A673 (cell line): Measurements from ENCODE around the gene DDX31. TPM values are rescaled to one million over a fixed set of nuclear protein-coding genes. Genes with fewer than 3 reads are reported as not detected.

ENCODE experiments used
- BruUV-seq: library from RNA; stranded (reverse); fragments of 400-500 nt; replicated peaks from 2 replicates; lab custom pipeline; 2021; lab: Mats Ljungman, UMichigan
- CTCF ChIA-PET: fragments of 300-600 bp; sonication (Branson Sonifier 250); formaldehyde crosslinking; loops from one replicate; lab custom pipeline; 2022; ENCODE audit warnings: antibody characterized with exemption; lab: Charles Lee
- POLR2A ChIA-PET: fragments of 300-600 bp; sonication (Branson Sonifier 250); formaldehyde crosslinking; loops from one replicate; lab custom pipeline; 2022; ENCODE audit warnings: antibody characterized with exemption; ENCODE audit not compliant: low non-redundant PET; lab: Charles Lee
- DNase-seq: peaks from one replicate; pipeline ENCODE4 v3.0.0-alpha.2; 2015; ENCODE audit warnings: low spot score
- H3K27ac ChIP-seq: fragments of 200-600 bp; sonication (generic); 2 replicates; pipeline ENCODE4 v1.5.1; 2016; ENCODE audit warnings: mixed run types, low read depth, mild to moderate bottlenecking, mixed read lengths, antibody characterized with exemption, low read length; ENCODE audit not compliant: poor library complexity, severe bottlenecking
- H3K27me3 ChIP-seq: fragments of 200-600 bp; sonication (generic); replicated peaks from 2 replicates; pipeline ENCODE4 v1.6.1; 2017; ENCODE audit warnings: mixed run types, low read depth, mild to moderate bottlenecking, mixed read lengths, antibody characterized with exemption, low read length; ENCODE audit not compliant: insufficient read depth, poor library complexity
- H3K36me3 ChIP-seq: fragments of 200-600 bp; sonication (generic); 2 replicates; pipeline ENCODE4 v1.6.1; 2016; ENCODE audit warnings: mixed run types, mild to moderate bottlenecking, mixed read lengths, antibody characterized with exemption, low read length; ENCODE audit not compliant: insufficient read depth, poor library complexity, severe bottlenecking
- H3K4me1 ChIP-seq: fragments of 200-600 bp; sonication (generic); 2 replicates; pipeline ENCODE4 v1.6.1; 2017; ENCODE audit warnings: mixed run types, mild to moderate bottlenecking, mixed read lengths, antibody characterized with exemption, low read length; ENCODE audit not compliant: insufficient read depth, poor library complexity, severe bottlenecking
- H3K4me3 ChIP-seq: fragments of 200-600 bp; sonication (generic); 2 replicates; pipeline ENCODE4 v1.5.1; 2016; ENCODE audit warnings: low read depth, mixed run types, mild to moderate bottlenecking, mixed read lengths, low read length; ENCODE audit not compliant: poor library complexity, severe bottlenecking
- H3K9me3 ChIP-seq: fragments of 200-600 bp; sonication (generic); 2 replicates; pipeline ENCODE4 v1.6.1; 2016; ENCODE audit warnings: mixed run types, low read depth, mild to moderate bottlenecking, mixed read lengths, antibody characterized with exemption, low read length; ENCODE audit not compliant: poor library complexity, severe bottlenecking
- EZH2 ChIP-seq: fragments of 200-600 bp; sonication (generic); IDR thresholded peaks from 2 replicates; pipeline ENCODE4 v1.6.1; 2017; ENCODE audit warnings: borderline replicate concordance, low read depth, mild to moderate bottlenecking, mixed read lengths, antibody characterized with exemption, low read length; ENCODE audit not compliant: poor library complexity, severe bottlenecking
- intact Hi-C: fragments of 100-400 bp; cut with micrococcal nuclease; formaldehyde crosslinking; loops from one replicate; pipeline ENCODE4 v1.10.0; 2022; ENCODE audit not compliant: unreplicated experiment
- total RNA-seq: library from RNA; stranded (reverse); gene quantifications from 2 replicates; pipeline ENCODE4 v1.2.3, GENCODE V29; 2021
- TF ChIP-seq, protein P1 (sequence below): fragments of 300-800, 200-600 bp; sonication (generic); conservative IDR thresholded peaks from 2 replicates; pipeline ENCODE4 v1.5.1; 2017; ENCODE audit warnings: low read depth, mild to moderate bottlenecking, antibody characterized with exemption, low read length, moderate library complexity, mixed read lengths

Gene DDX31
- total RNA-seq, 1 experiment from 2014 or later, result 34.2 TPM

DNA sequence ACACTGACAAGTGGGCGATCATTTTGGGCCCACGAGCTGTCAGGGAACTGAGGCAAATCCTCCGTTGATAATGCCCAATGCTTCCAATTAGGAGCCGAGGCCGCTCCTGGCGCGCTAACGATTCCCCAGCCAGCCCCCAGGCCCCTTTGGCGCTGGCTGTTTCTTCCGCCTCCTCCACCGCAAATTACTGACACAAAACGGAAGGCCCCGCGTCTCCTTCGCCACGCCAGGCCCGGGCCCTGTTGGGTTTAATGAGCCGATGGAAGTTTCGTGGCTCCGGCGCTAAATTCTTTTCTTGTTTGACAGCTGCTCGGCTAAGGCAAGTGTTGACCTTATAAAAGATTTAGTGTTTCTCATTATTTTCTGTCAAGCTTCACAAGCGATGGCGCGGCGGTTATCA, 113.1 kb downstream of the DDX31 start:
- Histone ChIP-seq H3K4me1 (no peaks in the 10 kb centered on the region), H3K27ac (no peak overlapping the region), H3K36me3 (no peaks in the 10 kb centered on the region), H3K9me3 (no peaks in the 10 kb centered on the region), H3K4me3 (no peak overlapping the region), H3K27me3 (peaks cover 69% of the 10 kb centered on the region)
- intact Hi-C loops, result no loop called here
- no peak for DNase-seq
- CTCF ChIA-PET, result no interaction called here
- POLR2A ChIA-PET, result no interaction called here
- BruUV-seq, result no TSS peak
- TF ChIP-seq EZH2, result no peak
- TF ChIP-seq, protein P1, sequence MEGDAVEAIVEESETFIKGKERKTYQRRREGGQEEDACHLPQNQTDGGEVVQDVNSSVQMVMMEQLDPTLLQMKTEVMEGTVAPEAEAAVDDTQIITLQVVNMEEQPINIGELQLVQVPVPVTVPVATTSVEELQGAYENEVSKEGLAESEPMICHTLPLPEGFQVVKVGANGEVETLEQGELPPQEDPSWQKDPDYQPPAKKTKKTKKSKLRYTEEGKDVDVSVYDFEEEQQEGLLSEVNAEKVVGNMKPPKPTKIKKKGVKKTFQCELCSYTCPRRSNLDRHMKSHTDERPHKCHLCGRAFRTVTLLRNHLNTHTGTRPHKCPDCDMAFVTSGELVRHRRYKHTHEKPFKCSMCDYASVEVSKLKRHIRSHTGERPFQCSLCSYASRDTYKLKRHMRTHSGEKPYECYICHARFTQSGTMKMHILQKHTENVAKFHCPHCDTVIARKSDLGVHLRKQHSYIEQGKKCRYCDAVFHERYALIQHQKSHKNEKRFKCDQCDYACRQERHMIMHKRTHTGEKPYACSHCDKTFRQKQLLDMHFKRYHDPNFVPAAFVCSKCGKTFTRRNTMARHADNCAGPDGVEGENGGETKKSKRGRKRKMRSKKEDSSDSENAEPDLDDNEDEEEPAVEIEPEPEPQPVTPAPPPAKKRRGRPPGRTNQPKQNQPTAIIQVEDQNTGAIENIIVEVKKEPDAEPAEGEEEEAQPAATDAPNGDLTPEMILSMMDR, result no peak

DNA sequence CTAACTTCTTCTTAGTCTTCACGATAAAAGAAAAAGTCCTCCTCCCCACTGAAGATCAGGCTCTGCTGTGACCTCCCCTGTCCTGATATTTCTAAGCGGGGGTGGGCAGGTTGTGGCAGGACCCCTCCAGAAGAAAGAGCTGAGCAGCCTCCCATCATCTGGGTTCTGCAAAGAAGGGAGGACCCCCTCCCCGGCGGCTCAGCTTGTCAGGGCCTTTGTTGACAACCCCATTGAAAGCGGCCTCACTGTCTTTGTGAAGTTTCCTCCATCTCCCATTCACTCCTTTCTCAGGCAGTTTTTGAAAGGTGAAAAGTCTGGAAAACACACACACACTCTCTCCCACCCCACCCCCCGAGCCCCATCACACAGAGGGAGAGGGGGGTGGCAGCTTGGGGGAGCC, 113.5 kb downstream of the DDX31 start:
- DNase-seq, result no peak
- H3K27ac ChIP-seq, result no peak overlapping the region
- TF ChIP-seq EZH2, result no peak
- TF ChIP-seq, protein P1, result no peak
- no peaks in the 10 kb centered on the region for H3K36me3 ChIP-seq
- H3K27me3 ChIP-seq, result peaks cover 64% of the 10 kb centered on the region
- intact Hi-C loops, result no loop called here
- ChIA-PET CTCF (no interaction called here), POLR2A (no interaction called here)
- BruUV-seq, result no TSS peak
- no peaks in the 10 kb centered on the region for H3K4me1 ChIP-seq
- no peak overlapping the region for H3K4me3 ChIP-seq
- H3K9me3 ChIP-seq, result no peaks in the 10 kb centered on the region

DNA sequence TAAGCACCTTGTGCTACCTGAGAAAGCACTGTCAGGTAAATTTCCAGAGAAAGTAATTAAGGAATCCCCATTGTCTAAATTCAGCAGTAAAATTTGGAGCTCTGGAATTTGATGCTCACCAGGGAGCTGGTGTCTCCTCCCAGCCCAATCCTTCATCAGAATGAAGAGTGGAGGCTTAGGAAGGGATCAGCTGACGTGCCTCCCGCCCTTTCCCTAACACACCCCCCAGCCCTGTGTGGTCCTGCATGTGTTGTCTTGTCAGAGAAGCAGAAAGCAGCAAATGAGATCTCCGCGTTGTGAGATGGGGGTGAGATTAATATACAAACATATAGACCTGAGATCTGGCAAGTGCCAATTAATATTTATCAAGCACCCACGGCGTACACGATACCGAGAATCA, 114.3 kb downstream of the DDX31 start:
- Histone ChIP-seq H3K4me3 (no peak overlapping the region), H3K4me1 (no peaks in the 10 kb centered on the region), H3K27me3 (peaks cover 57% of the 10 kb centered on the region), H3K27ac (no peak overlapping the region), H3K36me3 (no peaks in the 10 kb centered on the region), H3K9me3 (no peaks in the 10 kb centered on the region)
- BruUV-seq, result no TSS peak
- DNase-seq, result no peak
- TF ChIP-seq, protein P1, result no peak
- no peak for TF ChIP-seq EZH2
- intact Hi-C loops, result no loop called here
- CTCF ChIA-PET, result no interaction called here
- POLR2A ChIA-PET, result no interaction called here
